Breast epithelium (tissue), 4 donors: Measurements from ENCODE around the gene NEK8. TPM values are rescaled to one million over a fixed set of nuclear protein-coding genes. Genes with fewer than 3 reads are reported as not detected.

ENCODE experiments used
- DNase-seq, 2 donors: peaks; one replicate each; pipeline ENCODE4 v3.0.0-alpha.2; 2019; ENCODE audit warnings: low spot score in 2 of 2
- H3K27ac ChIP-seq, 2 donors: fragments of 200-600 bp; sonication (generic) in 1 of 2; one replicate each; pipeline ENCODE4 v1.5.1; 2016 to 2019; ENCODE audit warnings: mild to moderate bottlenecking in 1 of 2
- H3K27me3 ChIP-seq, 2 donors: fragments of 200-600 bp; sonication (generic) in 1 of 2; one replicate each; pipeline versions ENCODE4 v1.5.1 to v1.6.0; 2017 to 2019; ENCODE audit warnings: control low read depth in 1 of 2, mild to moderate bottlenecking in 1 of 2
- H3K36me3 ChIP-seq: fragments of 200-600 bp; one replicate; pipeline ENCODE4 v1.5.1; 2019
- H3K4me1 ChIP-seq, 2 donors: fragments of 200-600 bp; sonication (generic); one replicate each; pipeline ENCODE4 v1.5.1; 2016 to 2019; ENCODE audit warnings: control low read depth in 1 of 2
- H3K4me3 ChIP-seq, 3 donors: fragments of 200-600 bp; sonication (generic); 1 replicate in 2 of 3; 2 replicates in 1 of 3; pipeline ENCODE4 v1.5.1; 2016 to 2019; ENCODE audit warnings: mild to moderate bottlenecking in 3 of 3, moderate library complexity in 2 of 3
- H3K9me3 ChIP-seq, 2 donors: fragments of 200-600 bp; sonication (generic) in 1 of 2; one replicate each; pipeline ENCODE4 v1.5.1; 2016 to 2019; ENCODE audit warnings: control low read depth in 1 of 2
- CTCF ChIP-seq, 3 donors: fragments of 450-650 bp; IDR thresholded peaks; one replicate each; pipeline ENCODE4 v1.5.1; 2016 to 2017; ENCODE audit warnings: antibody characterized with exemption in 3 of 3, mild to moderate bottlenecking in 3 of 3, moderate library complexity in 3 of 3
- POLR2A ChIP-seq: fragments of 450-650 bp; IDR thresholded peaks from one replicate; pipeline ENCODE4 v1.6.1; 2016; ENCODE audit warnings: antibody characterized with exemption, mild to moderate bottlenecking, moderate library complexity
- POLR2AphosphoS5 ChIP-seq, 3 donors: sonication (generic); formaldehyde crosslinking; IDR thresholded peaks; one replicate each; pipeline ENCODE4 v1.6.1; 2017; ENCODE audit warnings: antibody characterized with exemption in 3 of 3
- intact Hi-C: fragments of 100-400 bp; cut with DNase I; formaldehyde crosslinking; loops from one replicate; pipeline ENCODE4 v1.15.1; 2023; ENCODE audit warnings: low total_unique reads
- total RNA-seq, 3 donors: library from RNA; depleted of rRNA; stranded (reverse); fragments of >200 nt; gene quantifications; one replicate each; pipeline ENCODE4 v1.1.0, GENCODE V29; 2016

Gene NEK8
- total RNA-seq, 3 donors from 2014 or later: 2.9 to 5.3 (median 2.9) TPM

DNA sequence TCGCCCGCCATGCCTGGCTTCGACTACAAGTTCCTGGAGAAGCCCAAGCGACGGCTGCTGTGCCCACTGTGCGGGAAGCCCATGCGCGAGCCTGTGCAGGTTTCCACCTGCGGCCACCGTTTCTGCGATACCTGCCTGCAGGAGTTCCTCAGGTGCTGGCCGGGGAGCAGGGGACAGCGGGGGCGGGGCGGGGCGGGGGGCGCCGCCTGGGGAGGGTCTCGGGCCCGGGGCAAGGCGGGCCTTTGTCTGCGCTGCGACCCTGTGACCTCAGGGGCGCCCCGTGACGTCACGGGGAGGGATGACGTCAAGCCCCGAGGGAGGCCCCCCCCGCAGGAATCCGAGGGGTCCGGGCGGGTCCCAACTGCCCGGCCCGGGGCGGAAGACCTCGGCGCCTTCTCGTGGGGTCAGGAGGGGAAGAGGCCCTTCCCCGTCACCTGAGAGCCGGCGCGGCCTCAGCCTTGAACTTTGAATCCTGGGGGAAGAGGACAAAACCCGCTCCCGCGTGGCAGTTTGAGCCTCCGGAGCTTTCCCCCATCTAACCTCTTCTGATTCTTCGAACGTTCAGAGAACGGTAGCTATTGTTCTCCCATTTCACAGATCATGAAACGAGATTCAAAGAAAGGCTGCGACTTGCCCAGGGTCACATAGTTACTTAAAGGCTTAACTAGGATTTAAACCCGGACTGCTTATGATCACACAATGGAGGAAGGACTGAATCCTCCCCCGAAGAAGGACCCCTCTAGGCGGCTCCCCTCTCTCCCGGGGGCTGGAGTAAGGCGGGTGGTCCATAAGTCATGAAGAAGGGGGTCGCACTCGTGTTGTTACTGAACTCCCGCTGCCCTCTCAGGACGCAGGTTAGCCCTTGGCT lies 15.8 kb downstream of the NEK8 start:
- peak in 1 of 2 donors; percentile 50 for DNase-seq
- Histone ChIP-seq H3K9me3 (no peaks in the 10 kb centered on the region), H3K4me1 (peaks cover 10 to 21% of the 10 kb centered on the region in 2 donors), H3K27ac (peak overlapping the region; percentile 99 to 100), H3K4me3 (peak overlapping the region; percentile 55 to 99 (median 90)), H3K36me3 (no peaks in the 10 kb centered on the region), H3K27me3 (no peaks in the 10 kb centered on the region)
- no peak for TF ChIP-seq CTCF (IDR thresholded peaks at IDR 0.05)
- peak in 1 of 3 donors; percentile 26 for TF ChIP-seq POLR2AphosphoS5 (IDR thresholded peaks at IDR 0.05)
- intact Hi-C loops: loop anchor here (10.0 kb wide), 1 partner anchor 160 kb away; the partner anchor contains the start of gene DHRS13

DNA sequence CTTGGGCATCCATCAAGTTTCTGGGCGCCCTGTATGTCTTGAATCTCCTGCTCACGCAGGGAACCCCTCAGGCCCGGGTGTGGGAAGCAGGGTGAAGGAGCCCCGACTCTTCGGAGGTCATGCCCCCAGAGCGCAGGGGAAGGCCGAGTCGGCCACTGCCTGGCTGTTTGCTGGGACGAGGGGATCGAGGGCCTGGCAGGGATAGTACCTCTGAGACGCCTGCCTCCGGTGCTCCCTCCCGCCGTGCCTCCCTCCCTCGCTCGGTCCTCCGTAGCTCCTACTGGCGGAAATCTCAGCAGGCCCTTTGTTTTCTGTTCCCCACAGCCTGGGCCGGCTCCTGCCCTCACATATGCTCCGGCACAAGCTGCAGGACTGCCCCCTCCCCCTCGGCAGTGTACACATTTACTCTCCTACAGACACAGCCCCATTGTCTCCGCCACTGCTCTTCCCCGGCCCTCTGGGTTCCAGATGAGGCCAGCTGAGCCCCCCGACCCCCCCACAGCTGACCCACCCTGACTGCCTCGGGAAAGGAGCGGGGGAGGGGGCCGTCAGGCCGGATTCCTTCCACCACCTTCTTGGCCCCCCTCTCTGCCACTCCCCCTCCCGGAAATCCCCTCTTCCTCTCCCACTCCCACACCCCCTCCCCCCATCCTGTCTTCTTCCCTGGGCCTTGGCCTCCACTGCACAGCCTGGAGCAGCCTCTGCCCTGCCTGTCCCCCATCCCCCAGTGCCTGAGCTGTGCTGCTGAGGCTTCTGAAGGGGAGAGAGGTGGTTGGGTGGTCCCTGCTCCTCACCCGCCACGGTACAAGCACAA lies 16.6 kb downstream of the NEK8 start:
- H3K4me1 ChIP-seq: peaks cover 11 to 27% of the 10 kb centered on the region in 2 donors
- intact Hi-C loops: loop anchor here (10.0 kb wide), 1 partner anchor 160 kb away; the partner anchor contains the start of gene DHRS13
- no peaks in the 10 kb centered on the region for H3K9me3 ChIP-seq
- H3K36me3 ChIP-seq: no peaks in the 10 kb centered on the region
- TF ChIP-seq POLR2AphosphoS5 (IDR thresholded peaks at IDR 0.05) (peak; percentile 9 to 39 (median 13)), POLR2A (no peak)
- peak; percentile 78 to 80 for DNase-seq
- no peaks in the 10 kb centered on the region for H3K27me3 ChIP-seq
- H3K4me3 ChIP-seq: peak overlapping the region; percentile 55 to 99 (median 90)
- peak overlapping the region; percentile 99 to 100 for H3K27ac ChIP-seq

GRCh38 chr17:28745786-28746411 lies 17.3 kb downstream of the NEK8 start:
- Histone ChIP-seq H3K27me3 (no peaks in the 10 kb centered on the region), H3K9me3 (no peaks in the 10 kb centered on the region), H3K36me3 (no peaks in the 10 kb centered on the region), H3K27ac (peak overlapping the region; percentile 99 to 100), H3K4me1 (peaks cover 16 to 27% of the 10 kb centered on the region in 2 donors), H3K4me3 (peak overlapping the region; percentile 55 to 99 (median 90))
- TF ChIP-seq CTCF (IDR thresholded peaks at IDR 0.05): no peak
- TF ChIP-seq POLR2AphosphoS5 (IDR thresholded peaks at IDR 0.05): peak; percentile 21 to 79 (median 31)
- no peak for TF ChIP-seq POLR2A
- peak; percentile 92 for DNase-seq
- intact Hi-C loops: loop anchor here (10.0 kb wide), 1 partner anchor 159 kb away; the partner anchor contains the start of gene DHRS13

DNA sequence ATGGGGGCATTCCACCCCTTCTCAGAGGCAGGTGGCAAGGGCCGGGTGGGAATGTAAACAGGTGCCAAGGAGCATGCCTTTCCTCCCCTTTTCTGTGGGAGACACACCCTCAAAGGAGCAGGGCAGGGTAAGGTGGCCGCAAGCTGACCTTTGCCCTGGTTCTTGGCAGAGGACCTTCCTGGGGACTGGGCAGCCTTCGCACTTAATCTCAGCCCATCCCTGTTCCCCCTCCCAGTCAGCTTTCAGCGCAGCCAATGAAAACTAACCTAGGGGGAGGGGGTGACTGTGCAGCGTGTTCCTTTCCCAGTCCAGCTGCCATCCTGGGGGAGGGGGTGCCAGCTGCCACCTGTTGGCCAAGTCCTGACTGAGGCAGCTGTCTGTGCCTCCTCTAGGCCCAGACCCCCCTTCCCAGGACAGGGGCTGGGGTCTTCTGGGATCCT lies 18.0 kb downstream of the NEK8 start:
- TF ChIP-seq POLR2AphosphoS5 (IDR thresholded peaks at IDR 0.05) (no peak), CTCF (IDR thresholded peaks at IDR 0.05) (no peak), POLR2A (no peak)

More for the DNA sequence above, 18.0 kb downstream of the NEK8 start:
- DNase-seq: no peak
- Histone ChIP-seq H3K4me3 (peak overlapping the region in 2 of 3 donors; percentile 90 to 99), H3K27ac (peak overlapping the region; percentile 99 to 100), H3K36me3 (no peaks in the 10 kb centered on the region), H3K9me3 (no peaks in the 10 kb centered on the region), H3K4me1 (peaks cover 16 to 27% of the 10 kb centered on the region in 2 donors), H3K27me3 (no peaks in the 10 kb centered on the region)
- intact Hi-C loops: loop anchor here (10.0 kb wide), 1 partner anchor 158 kb away; the partner anchor contains the start of gene DHRS13
